NCI-H748 treated with DMSO at 0.1 percent for 48 hours (cell line): ENCODE measurements around the gene PBX4.

Source experiments
- DNase-seq: peaks from one replicate; lab custom pipeline; 2025; lab: John Stamatoyannopoulos, UW

The PBX4 gene

GRCh38 chr19:19649155-19649554 lies 30.7 kb upstream of the PBX4 start:
- no peak for DNase-seq

- no peak for DNase-seq
These were observed 28.7 kb upstream of the PBX4 start for GRCh38 chr19:19647037-19647835.

DNA sequence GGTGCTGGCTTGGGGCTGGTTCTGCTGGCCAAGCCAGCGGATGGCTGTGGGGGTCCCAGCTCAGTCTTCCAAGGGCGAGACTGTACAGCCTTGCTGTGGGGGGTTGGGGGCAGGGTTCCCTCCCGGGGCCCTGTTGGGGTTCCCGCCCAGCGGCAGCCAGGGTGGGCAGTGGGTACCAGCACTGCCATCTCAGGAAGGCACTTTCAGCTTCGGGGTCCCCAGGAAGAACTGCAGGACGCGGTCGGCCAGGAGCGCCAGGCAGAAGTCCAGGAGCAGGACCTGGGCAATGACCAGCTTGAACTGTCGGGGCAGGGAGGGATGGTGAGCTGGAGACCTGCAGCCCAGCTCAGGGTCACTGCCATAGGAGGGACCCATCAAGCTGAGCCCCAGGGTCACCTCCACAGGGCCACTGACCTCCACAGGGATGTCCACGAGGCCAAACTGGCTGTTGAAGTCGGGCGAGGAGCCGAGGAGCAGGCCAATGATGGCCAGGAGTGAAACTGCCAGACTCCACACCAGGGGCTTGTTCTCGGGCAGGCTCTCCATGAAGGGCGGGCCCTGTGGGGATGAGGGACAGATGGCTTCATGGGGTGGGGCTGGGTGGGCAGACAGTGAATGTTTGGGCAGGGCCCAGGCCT lies 26.9 kb upstream of the PBX4 start:
- DNase-seq: no peak

GRCh38 chr19:19644054-19644388 lies 25.5 kb upstream of the PBX4 start:
- no peak for DNase-seq

GRCh38 chr19:19643158-19644053 lies 24.9 kb upstream of the PBX4 start, which contains the start of gene GMIP:
Gene GMIP (minus strand): TSS chr19:19643657. CDS start chr19:19643529, 128 bp downstream.
- peak; percentile 54 for DNase-seq

DNA sequence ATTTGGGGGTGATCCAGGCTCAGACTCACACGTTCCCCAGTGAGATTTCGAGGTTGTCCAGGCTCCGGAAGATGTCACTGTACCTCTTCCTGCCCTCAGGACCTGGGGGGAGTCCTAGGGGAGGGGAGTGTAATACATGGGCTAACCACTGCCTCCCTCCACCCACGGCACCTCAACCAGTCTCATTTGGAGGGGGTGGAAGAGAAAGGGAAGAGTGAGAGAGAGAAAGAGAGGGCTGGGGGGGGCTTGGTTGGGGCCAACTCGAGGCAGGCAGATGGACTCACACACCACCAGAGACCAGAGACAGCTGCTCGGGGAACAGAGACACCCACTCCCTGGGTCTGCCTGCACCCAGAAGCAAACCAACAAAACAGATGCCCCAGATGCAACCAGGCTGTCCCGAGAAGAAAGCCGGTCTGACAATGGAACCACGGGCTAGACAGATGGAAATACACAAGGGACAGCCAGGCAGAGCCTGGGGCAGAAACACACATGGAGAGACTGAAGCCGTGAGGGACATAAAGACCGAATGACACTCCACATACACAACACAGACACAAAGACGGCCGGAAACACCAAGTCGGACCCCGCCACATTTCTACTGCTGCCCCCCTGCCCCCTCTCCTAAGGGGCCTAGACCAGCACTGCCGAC lies 24.1 kb upstream of the PBX4 start:
- DNase-seq: peak; percentile 7

DNA sequence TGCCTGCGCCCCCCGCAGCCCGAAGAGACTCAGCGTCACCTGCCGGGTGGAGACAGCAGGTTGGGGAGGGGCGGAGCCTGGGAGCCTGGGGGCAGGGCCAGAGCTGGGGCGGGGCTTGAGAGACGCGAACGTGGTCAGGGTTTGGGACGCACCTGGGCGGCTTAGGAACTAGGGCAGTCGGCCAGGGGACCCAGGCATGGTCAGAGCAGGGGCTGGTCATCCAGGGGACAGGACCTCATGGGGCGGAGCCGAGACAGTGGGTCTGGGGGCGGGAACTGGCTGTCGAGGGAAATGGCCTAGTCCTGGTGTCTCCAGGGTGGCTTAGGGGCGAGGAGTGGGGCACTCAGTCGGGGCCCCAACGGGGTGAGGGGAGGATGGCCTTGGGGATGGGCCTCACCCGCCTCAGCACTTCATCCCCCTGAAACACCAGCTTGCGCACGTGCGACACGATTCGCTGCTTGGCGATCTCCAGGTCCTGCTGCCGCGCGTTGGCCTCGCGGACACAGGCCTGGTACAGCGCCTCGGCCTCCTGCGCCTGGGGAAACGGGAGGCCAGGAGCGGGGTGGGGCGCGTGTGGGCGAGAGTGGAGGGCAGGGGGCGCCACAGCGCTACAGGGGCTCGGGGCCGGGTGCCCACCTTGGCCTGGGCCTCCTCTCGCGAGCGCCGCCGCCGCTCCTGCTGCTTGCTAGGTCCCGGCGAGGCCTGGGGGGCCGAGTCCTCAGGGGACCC lies 19.2 kb upstream of the PBX4 start:
- no peak for DNase-seq

DNA sequence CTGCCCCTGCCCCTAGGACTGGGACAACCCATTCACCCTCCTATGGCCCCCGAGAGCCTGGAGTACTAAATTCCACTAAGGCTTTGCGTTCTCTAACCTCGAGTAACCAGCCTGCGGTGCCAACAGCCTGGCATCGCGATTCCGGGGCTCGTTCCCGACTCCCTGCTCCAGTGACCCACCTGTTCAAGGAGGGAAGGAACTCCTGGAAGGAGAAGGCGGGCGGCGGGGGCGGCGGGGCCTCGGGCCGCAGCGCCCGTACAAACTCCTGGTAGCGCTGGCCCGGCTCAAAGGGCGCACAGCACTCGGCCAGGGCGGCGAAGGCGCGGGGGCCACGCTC lies 18.7 kb upstream of the PBX4 start:
- DNase-seq: no peak

DNA sequence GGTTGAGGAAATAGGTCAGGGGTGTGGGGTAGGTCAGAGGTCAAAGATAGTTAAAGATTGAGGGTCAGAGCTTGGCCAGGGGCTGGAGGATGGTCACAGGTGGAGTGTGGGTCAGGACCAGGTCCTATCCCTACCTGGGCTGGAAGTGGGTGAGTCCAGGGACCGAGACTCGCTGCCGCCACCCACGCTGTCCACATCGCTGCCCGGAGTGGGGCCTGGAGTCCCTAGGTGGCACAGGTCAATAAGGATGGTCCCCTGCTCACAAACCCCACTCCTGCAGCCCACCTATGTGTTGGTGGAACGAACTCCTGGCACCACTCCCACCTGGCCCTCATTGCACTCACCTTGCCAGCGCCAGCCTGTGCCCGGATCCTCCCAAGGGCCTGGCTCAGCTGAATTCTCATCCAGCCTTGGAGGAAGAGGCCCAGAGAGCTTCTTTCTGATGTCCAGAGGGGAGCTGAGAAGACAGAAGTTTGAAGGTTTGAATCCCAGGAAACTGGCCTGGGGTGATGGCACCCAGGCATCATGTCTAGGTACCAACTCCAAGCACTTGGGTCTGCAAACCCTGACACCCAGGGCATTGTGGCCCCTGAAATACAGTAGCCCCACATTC lies 18.2 kb upstream of the PBX4 start:
- no peak for DNase-seq

GRCh38 chr19:19635313-19635702 lies 16.8 kb upstream of the PBX4 start:
- no peak for DNase-seq

DNA sequence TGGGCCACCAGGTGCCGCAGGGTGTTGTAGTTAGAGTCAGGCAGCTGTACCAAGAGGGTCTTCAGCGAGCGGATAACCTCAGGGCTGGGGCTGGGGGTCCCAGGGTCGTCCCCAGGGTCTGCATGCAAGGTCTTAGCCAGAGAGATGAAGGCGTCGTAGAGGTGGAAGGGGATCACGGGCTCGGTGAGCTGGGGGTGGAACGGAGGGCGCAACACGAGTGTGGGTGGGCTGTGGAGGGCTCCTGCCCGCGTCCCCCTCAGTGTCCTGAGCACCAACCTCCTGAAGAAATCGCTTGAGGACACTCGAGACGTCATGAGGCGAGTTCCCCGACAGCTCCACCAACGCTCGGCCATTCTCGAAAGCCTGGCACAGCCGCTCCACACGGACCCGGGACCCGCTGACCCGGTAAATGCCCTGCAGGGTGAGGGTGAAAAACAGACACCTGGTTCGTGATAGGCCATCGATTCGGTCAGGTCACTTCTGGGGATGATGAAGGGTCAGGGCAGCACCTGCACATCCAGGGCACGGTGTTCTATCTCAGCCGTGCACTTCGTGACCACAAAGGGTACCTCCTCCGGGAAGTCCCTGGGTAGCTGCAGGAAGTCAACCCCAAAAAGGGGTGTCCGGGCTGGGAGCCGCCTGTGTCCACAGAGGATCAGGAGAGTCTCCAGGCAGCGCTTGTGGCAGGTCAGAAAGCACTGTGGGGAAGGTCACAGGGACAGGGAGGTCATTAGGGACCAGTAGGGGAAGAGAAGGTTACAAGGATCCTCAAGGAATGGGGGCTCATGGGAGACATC lies 16.2 kb upstream of the PBX4 start:
- DNase-seq: no peak

DNA sequence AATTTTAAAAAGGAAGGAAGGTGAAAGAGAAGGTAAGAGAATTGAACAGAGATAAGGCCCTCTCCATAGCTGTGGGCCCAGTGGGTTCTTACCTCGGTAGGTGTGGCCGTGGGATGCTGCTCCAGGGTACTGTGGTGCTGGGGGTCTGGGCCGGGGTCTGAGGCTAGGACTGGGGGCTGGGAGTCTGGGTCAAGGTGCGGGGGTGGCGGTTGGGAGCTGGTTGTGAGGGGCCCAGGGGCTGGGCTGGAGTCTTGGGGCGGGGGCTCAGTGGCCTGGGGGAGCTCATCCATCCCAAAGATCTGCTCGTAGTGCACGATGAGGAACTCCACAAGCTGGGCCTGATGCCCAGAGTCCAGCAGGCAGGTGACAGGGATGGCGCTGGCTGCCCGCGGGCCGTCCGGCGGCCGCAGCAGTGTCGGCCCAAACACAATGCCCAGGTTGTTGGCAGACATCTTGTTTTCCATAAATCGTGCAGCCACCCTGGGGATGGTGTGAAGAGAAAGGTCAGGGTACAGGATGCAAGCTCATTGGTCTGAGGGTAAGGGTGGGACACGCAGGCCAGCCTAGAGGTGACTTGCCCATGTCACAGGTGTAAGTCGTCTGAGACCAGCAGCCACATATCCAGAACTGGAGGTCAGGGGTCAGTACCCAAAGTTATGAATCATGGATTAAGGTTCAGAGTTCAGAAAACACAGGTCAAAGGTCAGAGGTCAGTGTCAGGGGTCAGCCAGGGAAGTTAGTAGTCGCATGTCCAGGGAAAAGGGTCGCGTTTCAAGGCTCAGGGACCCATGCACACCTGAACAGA lies 15.4 kb upstream of the PBX4 start:
- no peak for DNase-seq

DNA sequence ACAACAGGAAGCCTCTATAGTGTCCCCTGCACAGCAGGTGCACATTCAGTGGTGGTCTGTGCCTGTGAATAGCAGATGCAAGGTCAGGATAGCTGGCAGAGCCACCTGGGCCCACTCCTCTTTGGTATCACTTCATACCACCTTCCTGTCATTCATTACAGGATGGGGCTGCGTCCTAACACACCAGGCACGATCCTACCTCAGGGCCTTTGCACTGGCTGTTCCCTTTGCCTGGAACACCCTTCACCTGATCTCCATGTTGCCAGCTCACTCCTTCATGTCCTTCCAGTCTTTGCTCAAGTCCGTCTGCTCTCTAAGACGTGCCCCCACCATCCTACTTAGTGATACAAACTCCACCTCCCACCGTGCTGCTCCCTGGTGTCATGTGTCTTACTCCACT lies 14.2 kb upstream of the PBX4 start:
- DNase-seq: no peak

DNA sequence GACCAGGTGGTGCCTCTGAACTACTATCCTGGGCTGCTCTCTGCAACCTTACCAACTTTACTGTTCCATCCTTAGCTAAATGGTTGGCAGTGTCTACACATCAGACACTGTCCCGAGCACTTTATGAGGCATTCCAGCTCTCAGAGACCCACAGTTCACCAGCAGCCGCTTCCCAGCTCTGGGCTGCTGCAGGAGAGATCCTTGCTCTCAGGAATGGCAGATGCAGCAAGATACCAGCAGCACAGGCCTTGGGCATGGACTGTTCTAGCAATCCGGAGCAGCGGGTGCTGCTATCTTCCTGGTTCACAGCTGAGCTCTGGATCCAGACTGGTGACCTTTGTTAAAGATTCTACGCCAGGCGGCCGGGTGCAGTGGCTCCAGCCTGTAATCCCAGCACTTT lies 12.9 kb upstream of the PBX4 start:
- no peak for DNase-seq

DNA sequence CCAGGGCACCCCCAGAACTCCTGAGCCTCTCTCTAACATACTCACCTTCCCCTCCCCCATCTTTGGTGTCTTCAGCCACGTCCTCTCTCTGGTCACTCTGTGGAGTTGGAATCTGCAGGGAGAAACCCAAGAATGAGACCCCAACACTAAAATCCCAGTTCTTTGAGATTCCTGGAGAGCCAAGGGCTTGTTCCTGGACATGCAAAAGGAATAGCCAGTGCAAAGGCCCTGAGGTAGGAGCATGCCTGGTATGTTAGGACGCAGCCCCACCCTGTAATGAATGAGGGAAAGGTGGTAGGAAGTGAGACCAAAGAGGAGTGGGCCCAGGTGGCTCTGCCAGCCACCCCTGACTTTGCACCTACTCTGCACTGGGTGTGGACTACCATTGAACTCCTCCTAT lies 11.9 kb upstream of the PBX4 start:
- DNase-seq: no peak

GRCh38 chr19:19630062-19630414 lies 11.6 kb upstream of the PBX4 start:
- DNase-seq: no peak

- peak; percentile 37 for DNase-seq
These were observed 10.1 kb upstream of the PBX4 start for GRCh38 chr19:19628501-19629134.

- peak; percentile 43 for DNase-seq
These were observed 9.4 kb upstream of the PBX4 start, which contains the start of gene LPAR2 for GRCh38 chr19:19627621-19628500. Gene LPAR2 (minus strand): TSS chr19:19628220. CDS start chr19:19627275, 945 bp downstream.
